ENCODE data around the gene NXNL2.

The NXNL2 gene

GRCh38 chr9:88531920-88532698 lies 2.9 kb upstream of the NXNL2 start:
- DNase-seq (ENCODE audit: low spot score), result no peak

GRCh38 chr9:88533951-88534455 lies 975 bp upstream of the NXNL2 start:
- peak; percentile 66 for DNase-seq (ENCODE audit: low spot score)

GRCh38 chr9:88535226-88536022 lies 446 bp downstream of the NXNL2 start:
- no peak for DNase-seq (ENCODE audit: low spot score)

GRCh38 chr9:88536023-88536324 lies 996 bp downstream of the NXNL2 start:
- DNase-seq (ENCODE audit: low spot score), result no peak

- no peak for DNase-seq (ENCODE audit: low spot score)
These were observed 2.2 kb downstream of the NXNL2 start for GRCh38 chr9:88536951-88537760.

GRCh38 chr9:88537761-88538091 lies 2.7 kb downstream of the NXNL2 start:
- peak; percentile 17 for DNase-seq (ENCODE audit: low spot score)

- DNase-seq (ENCODE audit: low spot score), result no peak
These were observed 3.5 kb downstream of the NXNL2 start for GRCh38 chr9:88538311-88539085.

- DNase-seq (ENCODE audit: low spot score), result no peak
These were observed 4.3 kb downstream of the NXNL2 start for GRCh38 chr9:88539246-88539645.

GRCh38 chr9:88540251-88540763 lies 5.3 kb downstream of the NXNL2 start:
- DNase-seq (ENCODE audit: low spot score), result no peak

- DNase-seq (ENCODE audit: low spot score), result no peak
These were observed 9.3 kb downstream of the NXNL2 start for GRCh38 chr9:88544245-88544644.

- DNase-seq (ENCODE audit: low spot score), result no peak
These were observed 16.7 kb downstream of the NXNL2 start for GRCh38 chr9:88551546-88552137.

- no peak for DNase-seq (ENCODE audit: low spot score)
These were observed 18.4 kb downstream of the NXNL2 start for GRCh38 chr9:88553350-88553749.

- DNase-seq (ENCODE audit: low spot score), result no peak
These were observed 20.4 kb downstream of the NXNL2 start for GRCh38 chr9:88555268-88555980.

GRCh38 chr9:88559661-88560060 lies 24.7 kb downstream of the NXNL2 start:
- DNase-seq (ENCODE audit: low spot score), result no peak

GRCh38 chr9:88567870-88568269 lies 32.9 kb downstream of the NXNL2 start:
- no peak for DNase-seq (ENCODE audit: low spot score)

GRCh38 chr9:88571419-88571818 lies 36.4 kb downstream of the NXNL2 start:
- DNase-seq (ENCODE audit: low spot score), result no peak

GRCh38 chr9:88572684-88573083 lies 37.7 kb downstream of the NXNL2 start:
- no peak for DNase-seq (ENCODE audit: low spot score)

GRCh38 chr9:88574953-88575352 lies 40.0 kb downstream of the NXNL2 start:
- no peak for DNase-seq (ENCODE audit: low spot score)

- DNase-seq (ENCODE audit: low spot score), result no peak
These were observed 42.5 kb downstream of the NXNL2 start for GRCh38 chr9:88577256-88578120.
